ENCODE measurements around the gene RHPN2.

Gene RHPN2

GRCh38 chr19:33064792-33065550, at the start of gene RHPN2:
Gene RHPN2 (minus strand): TSS chr19:33064888. CDS start chr19:33064852, 36 bp downstream.
- peak; percentile 74 for DNase-seq

GRCh38 chr19:33114312-33114711, 49.6 kb upstream of the RHPN2 start:
- DNase-seq: no peak

GRCh38 chr19:33111587-33111986, 46.9 kb upstream of the RHPN2 start:
- no peak for DNase-seq

GRCh38 chr19:33110137-33110910, 45.6 kb upstream of the RHPN2 start:
- no peak for DNase-seq

GRCh38 chr19:33108161-33108560, 43.5 kb upstream of the RHPN2 start:
- no peak for DNase-seq

- DNase-seq: no peak
Observed at GRCh38 chr19:33102893-33103292, 38.2 kb upstream of the RHPN2 start.

GRCh38 chr19:33100894-33101644, 36.4 kb upstream of the RHPN2 start:
- DNase-seq: no peak

GRCh38 chr19:33098055-33098534, 33.4 kb upstream of the RHPN2 start:
- DNase-seq: no peak

GRCh38 chr19:33096005-33096404, 31.3 kb upstream of the RHPN2 start:
- DNase-seq: no peak

- no peak for DNase-seq
Observed at GRCh38 chr19:33094436-33095067, 29.9 kb upstream of the RHPN2 start.

- no peak for DNase-seq
Observed at GRCh38 chr19:33093420-33094210, 28.9 kb upstream of the RHPN2 start.

- DNase-seq: no peak
Observed at GRCh38 chr19:33090179-33090578, 25.5 kb upstream of the RHPN2 start.

- no peak for DNase-seq
Observed at GRCh38 chr19:33089010-33089409, 24.3 kb upstream of the RHPN2 start.

GRCh38 chr19:33086955-33087354, 22.3 kb upstream of the RHPN2 start:
- no peak for DNase-seq

GRCh38 chr19:33085570-33086128, 21.0 kb upstream of the RHPN2 start:
- DNase-seq: no peak

- DNase-seq: peak; percentile 96
Observed at GRCh38 chr19:33080761-33081681, 16.3 kb upstream of the RHPN2 start, which contains the start of gene GPATCH1. Gene GPATCH1 (plus strand): TSS chr19:33081181. CDS start chr19:33081194, 13 bp downstream.

- no peak for DNase-seq
Observed at GRCh38 chr19:33075519-33075918, 10.8 kb upstream of the RHPN2 start.

GRCh38 chr19:33071887-33072286, 7.2 kb upstream of the RHPN2 start:
- DNase-seq: no peak

- no peak for DNase-seq
Observed at GRCh38 chr19:33067121-33067520, 2.4 kb upstream of the RHPN2 start.

- no peak for DNase-seq
Observed at GRCh38 chr19:33066543-33066942, 1.9 kb upstream of the RHPN2 start.

- DNase-seq: no peak
Observed at GRCh38 chr19:33064458-33064791, 263 bp downstream of the RHPN2 start.
